Measurements from ENCODE around the gene ZMYM4.
"Not testable (repeated sequence)": the region's sequence is repeated elsewhere in the genome, so short reads cannot be mapped to it uniquely, and the experiment has no call there.

Gene ZMYM4

GRCh38 chr1:35460796-35461195 is 192.3 kb downstream of the ZMYM4 start:
- no peak for FAIRE-seq

DNA sequence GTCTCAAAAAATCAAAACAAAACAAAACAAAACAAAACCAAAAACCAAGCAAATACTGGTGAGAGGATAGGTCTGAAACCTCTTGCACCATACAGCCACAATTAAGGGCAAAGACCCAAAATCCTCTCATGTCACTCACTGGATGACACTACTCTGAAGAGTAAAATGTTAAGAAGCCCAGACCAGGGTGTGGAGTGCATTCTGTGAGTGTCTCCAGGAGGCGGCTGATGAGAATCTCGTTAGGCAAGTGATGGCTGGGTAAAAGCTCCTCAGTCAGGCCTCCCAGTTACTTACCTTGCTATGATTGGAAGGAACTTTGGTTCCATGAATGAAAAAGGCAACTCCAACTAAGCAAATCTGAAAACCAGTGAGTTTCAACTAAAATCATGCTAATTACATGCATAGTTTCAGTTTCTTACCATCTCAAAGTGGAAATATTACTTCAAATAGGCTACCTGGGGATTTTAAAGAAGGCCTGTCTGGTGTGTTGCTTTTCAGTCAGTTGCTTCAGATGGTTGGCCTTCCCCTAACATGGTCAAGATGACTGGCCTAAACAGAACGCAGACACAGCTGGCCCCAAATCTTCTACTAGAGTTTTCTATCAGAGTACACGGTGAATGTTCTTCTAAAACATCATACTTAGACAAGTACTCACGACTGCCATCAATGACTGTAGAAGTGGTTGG is 193.6 kb downstream of the ZMYM4 start:
- no peak for FAIRE-seq

GRCh38 chr1:35463232-35463631 is 194.7 kb downstream of the ZMYM4 start:
- FAIRE-seq, result no peak

DNA sequence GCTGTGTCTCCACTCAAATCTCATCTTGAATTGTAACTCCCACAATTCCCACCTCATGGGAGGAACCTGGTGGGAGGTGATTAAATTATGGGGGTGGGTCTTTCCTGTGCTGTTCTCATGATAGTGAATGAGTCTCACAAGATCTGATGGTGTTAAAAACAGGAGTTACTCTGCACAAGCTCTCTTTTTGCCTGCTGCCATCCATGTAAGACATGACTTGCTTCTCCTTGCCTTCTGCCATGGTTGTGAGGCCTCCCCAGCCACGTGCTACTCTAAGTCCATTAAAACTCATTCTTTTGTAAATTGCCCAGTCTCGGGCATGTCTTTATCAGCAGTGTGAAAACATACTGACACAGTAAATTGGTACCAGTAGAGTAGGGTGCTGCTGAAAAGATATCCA is 195.2 kb downstream of the ZMYM4 start:
- not testable (repeated sequence) for FAIRE-seq

DNA sequence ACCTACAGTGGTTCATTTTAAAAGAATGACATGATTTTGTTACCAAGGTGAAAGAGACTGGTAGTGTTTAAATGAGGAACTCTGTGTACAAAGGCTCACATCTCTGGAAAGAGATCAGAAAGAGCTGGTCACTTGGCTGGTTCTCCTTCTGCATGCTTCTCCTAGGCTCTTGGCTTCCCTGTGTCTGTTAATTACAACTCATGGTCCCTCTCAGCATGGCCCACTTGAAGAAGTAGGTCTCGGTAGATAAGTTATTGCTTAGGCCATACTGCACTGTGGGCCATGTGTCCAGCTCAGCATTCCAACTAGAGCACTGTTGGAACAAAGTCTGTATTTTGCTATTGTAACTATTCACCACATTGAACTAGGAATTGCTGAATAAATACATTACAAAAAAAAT is 197.6 kb downstream of the ZMYM4 start:
- FAIRE-seq, result no peak

GRCh38 chr1:35470977-35471613 is 202.6 kb downstream of the ZMYM4 start:
- FAIRE-seq, result no peak
